ENCODE results near the gene AXL.

- no peak for TF ChIP-seq CTCF (IDR thresholded peaks at IDR 0.05)
- no peak for TF ChIP-seq POLR2A (IDR thresholded peaks at IDR 0.05)
Measured at GRCh38 chr19:41175801-41176777, 42.9 kb upstream of the AXL start.
